A549 (cell line): ENCODE data around the gene FRMD7. TPM values are rescaled to one million over a fixed set of nuclear protein-coding genes. Genes with fewer than 3 reads are reported as not detected.

ENCODE experiments used
- ATAC-seq, 2 experiments: fragments of 200-7000 bp in 1 of 2; fragments of >200 bp in 1 of 2; cut with Nextera tagmentation in 1 of 2; cut with Tn5 transposase in 1 of 2; 3 replicates each; pipeline versions ENCODE4 v1.8.0 to v1.9.1; 2018 to 2020; ENCODE audit warnings: mild to moderate bottlenecking in 1 of 2, moderate library complexity in 1 of 2
- CTCF ChIA-PET: fragments of 300-600 bp; sonication (Branson Sonifier 250); formaldehyde crosslinking; extraction: SDS; loops from one replicate; lab custom pipeline; 2021; ENCODE audit warnings: antibody characterized with exemption, inconsistent platforms; lab: Yijun Ruan, JAX
- POLR2A ChIA-PET: fragments of 350-600 bp; formaldehyde crosslinking; extraction: SDS; loops from one replicate; lab custom pipeline; 2021; ENCODE audit warnings: antibody characterized with exemption, inconsistent platforms; lab: Yijun Ruan, JAX
- DNase-seq, 2 experiments: peaks; one replicate each; pipeline versions ENCODE4 v3.0.0 to v3.0.0-alpha.2; 2011 to 2016; ENCODE audit warnings: low read depth in 1 of 2, low spot score in 1 of 2
- FAIRE-seq: peaks from 2 replicates; lab custom pipeline; 2011; peaks lifted over from hg19 to GRCh38; lab: Jason Lieb, UNC
- H3K27ac ChIP-seq, 2 experiments: fragments of >200 bp; sonication (Bioruptor Twin); formaldehyde crosslinking; 3 replicates each; pipeline ENCODE4 v1.5.1; 2016 to 2017
- H3K4me1 ChIP-seq: fragments of >200 bp; sonication (Bioruptor Twin); formaldehyde crosslinking; 3 replicates; pipeline ENCODE4 v1.6.1; 2016
- H3K4me2 ChIP-seq: fragments of >200 bp; sonication (Bioruptor Twin); formaldehyde crosslinking; 3 replicates; pipeline ENCODE4 v1.6.1; 2016
- H3K4me3 ChIP-seq: fragments of >200 bp; sonication (Bioruptor Twin); formaldehyde crosslinking; 3 replicates; pipeline ENCODE4 v1.5.1; 2016
- H3K9me3 ChIP-seq: fragments of >200 bp; sonication (Bioruptor Twin); formaldehyde crosslinking; 3 replicates; pipeline ENCODE4 v1.6.1; 2016
- ATOH8 ChIP-seq: fragments of 250-450 bp; sonication (Bioruptor Pico); IDR thresholded peaks from 2 replicates; pipeline ENCODE4 v1.5.0; 2020; ENCODE audit warnings: low read depth, mild to moderate bottlenecking, moderate library complexity
- BCL3 ChIP-seq: fragments of >200 bp; sonication (Bioruptor Twin); formaldehyde crosslinking; IDR thresholded peaks from 3 replicates; pipeline ENCODE4 v1.6.1; 2016
- CBX2 ChIP-seq: fragments of 200-600 bp; sonication (generic); IDR thresholded peaks from 2 replicates; pipeline ENCODE4 v1.6.1; 2016; ENCODE audit warnings: low read depth, mild to moderate bottlenecking, borderline replicate concordance
- CHD2 ChIP-seq: fragments of 150-350 bp; IDR thresholded peaks from 2 replicates; pipeline ENCODE4 v1.6.1; 2014; ENCODE audit warnings: low read length; ENCODE audit not compliant: partially characterized antibody
- EHF ChIP-seq: fragments of 250-450 bp; sonication (Bioruptor Pico); IDR thresholded peaks from 2 replicates; pipeline ENCODE4 v1.5.0; 2020; ENCODE audit warnings: mild to moderate bottlenecking
- FOSB ChIP-seq: fragments of 250-450 bp; sonication (Bioruptor Pico); IDR thresholded peaks from 2 replicates; pipeline ENCODE4 v1.5.0; 2020; ENCODE audit warnings: mild to moderate bottlenecking, moderate library complexity
- FOSL2 ChIP-seq, 2 experiments: fragments of 450-650 bp in 1 of 2; fragments of >200 bp in 1 of 2; sonication (Bioruptor Twin) in 1 of 2; formaldehyde crosslinking; IDR thresholded peaks; 2 replicates each; pipeline versions ENCODE4 v1.5.0 to v1.6.1; 2016 to 2020; ENCODE audit warnings: mild to moderate bottlenecking in 1 of 2, moderate library complexity in 1 of 2
- GATA3 ChIP-seq: IDR thresholded peaks from 2 replicates; pipeline ENCODE4 v1.6.1; 2012; ENCODE audit warnings: borderline replicate concordance
- HOXB13 ChIP-seq: fragments of 250-450 bp; sonication (Bioruptor Pico); IDR thresholded peaks from 2 replicates; pipeline ENCODE4 v1.5.0; 2020; ENCODE audit warnings: low read depth, mild to moderate bottlenecking, moderate library complexity
- HOXB5 ChIP-seq: fragments of 250-450 bp; sonication (Bioruptor Pico); IDR thresholded peaks from 2 replicates; pipeline ENCODE4 v1.5.0; 2020; ENCODE audit warnings: mild to moderate bottlenecking, moderate library complexity
- JUN ChIP-seq, 2 experiments: fragments of >200 bp; sonication (Bioruptor Twin); formaldehyde crosslinking; IDR thresholded peaks; 2 replicates in 1 of 2; 3 replicates in 1 of 2; pipeline ENCODE4 v1.6.1; 2016 to 2017
- JUNB ChIP-seq: fragments of >200 bp; sonication (Bioruptor Twin); formaldehyde crosslinking; IDR thresholded peaks from 2 replicates; pipeline ENCODE4 v1.6.1; 2016
- KDM1A ChIP-seq: fragments of 200-600 bp; sonication (generic); IDR thresholded peaks from 2 replicates; pipeline ENCODE4 v1.6.1; 2016; ENCODE audit warnings: low read depth, mild to moderate bottlenecking
- MAZ ChIP-seq: fragments of 150-350 bp; IDR thresholded peaks from 2 replicates; pipeline ENCODE4 v1.6.1; 2014; ENCODE audit warnings: antibody characterized with exemption, low read depth, low read length, borderline replicate concordance
- POLR2A ChIP-seq: IDR thresholded peaks from 2 replicates; pipeline ENCODE4 v1.6.1; 2012; ENCODE audit warnings: mild to moderate bottlenecking, low read length
- RAD21 ChIP-seq, 2 experiments: fragments of >200 bp in 1 of 2; sonication (Bioruptor Twin) in 1 of 2; formaldehyde crosslinking in 1 of 2; IDR thresholded peaks in 1 of 2; conservative IDR thresholded peaks in 1 of 2; 2 replicates in 1 of 2; 3 replicates in 1 of 2; pipeline ENCODE4 v1.6.1; 2012 to 2018; ENCODE audit warnings: inconsistent platforms in 1 of 2
- RNF2 ChIP-seq: fragments of 200-600 bp; sonication (generic); IDR thresholded peaks from 2 replicates; pipeline ENCODE4 v1.6.1; 2016; ENCODE audit warnings: low read depth, mild to moderate bottlenecking, antibody characterized with exemption, moderate library complexity, borderline replicate concordance
- SREBF2 ChIP-seq: fragments of 450-650 bp; IDR thresholded peaks from 2 replicates; pipeline ENCODE4 v1.6.1; 2014; ENCODE audit warnings: mild to moderate bottlenecking, moderate library complexity
- TP53 ChIP-seq: fragments of 250-450 bp; sonication (Bioruptor Pico); IDR thresholded peaks from 2 replicates; pipeline ENCODE4 v1.5.0; 2021; ENCODE audit warnings: mild to moderate bottlenecking, moderate library complexity
- USF2 ChIP-seq: fragments of 450-650 bp; IDR thresholded peaks from 2 replicates; pipeline ENCODE4 v1.6.1; 2014; ENCODE audit warnings: antibody characterized with exemption
- ZC3H11A ChIP-seq: fragments of 450-650 bp; IDR thresholded peaks from 2 replicates; pipeline ENCODE4 v1.6.1; 2014; ENCODE audit warnings: antibody characterized with exemption, mild to moderate bottlenecking
- ZFP36 ChIP-seq: fragments of 450-650 bp; IDR thresholded peaks from 2 replicates; pipeline ENCODE4 v1.6.1; 2014; ENCODE audit warnings: borderline replicate concordance; ENCODE audit not compliant: partially characterized antibody
- ZNF302 ChIP-seq: fragments of 250-450 bp; sonication (Bioruptor Pico); IDR thresholded peaks from 2 replicates; pipeline ENCODE4 v1.9.0; 2021; ENCODE audit warnings: inconsistent platforms, mild to moderate bottlenecking, moderate library complexity
- ZSCAN20 ChIP-seq: fragments of 250-450 bp; sonication (Bioruptor Pico); IDR thresholded peaks from 2 replicates; pipeline ENCODE4 v1.8.0; 2022; ENCODE audit warnings: mild to moderate bottlenecking, moderate library complexity
- WGBS: methylation state at CpG from one replicate; pipeline ENCODE4 v1.1.6; 2017; ENCODE audit errors: missing lambda C conversion rate; 5-methylcytosine and 5-hydroxymethylcytosine counted together
- polyA plus RNA-seq, 4 experiments: library from polyadenylated mRNA; depleted of rRNA in 3 of 4; stranded (reverse); fragments of >200 nt; fragmentation: RNase III in 1 of 4; extraction: RNeasy Plus Mini Kit Qiagen cat#74134 plus additional on column Dnase treatment in 1 of 4; gene quantifications; 2 replicates in 3 of 4; 3 replicates in 1 of 4; pipeline ENCODE4 v1.2.3, GENCODE V29; 2011 to 2017
- TF ChIP-seq, protein P1 (sequence below): IDR thresholded peaks from 2 replicates; pipeline ENCODE4 v1.6.1; 2012
- TF ChIP-seq, protein P2 (sequence below): fragments of >200 bp; sonication (Bioruptor Twin); formaldehyde crosslinking; IDR thresholded peaks from 3 replicates; pipeline ENCODE4 v1.5.1; 2016
- TF ChIP-seq, protein P3 (sequence below): fragments of 250-450 bp; sonication (Bioruptor Pico); IDR thresholded peaks from 2 replicates; pipeline ENCODE4 v1.5.0; 2021; ENCODE audit warnings: mild to moderate bottlenecking, moderate library complexity, borderline replicate concordance
- TF ChIP-seq, protein P4 (sequence below): IDR thresholded peaks from 2 replicates; pipeline ENCODE4 v1.6.1; 2012

FRMD7 gene
- polyA plus RNA-seq, 2 of the 4 experiments (the other 2 are of a cell fraction): not detected

DNA sequence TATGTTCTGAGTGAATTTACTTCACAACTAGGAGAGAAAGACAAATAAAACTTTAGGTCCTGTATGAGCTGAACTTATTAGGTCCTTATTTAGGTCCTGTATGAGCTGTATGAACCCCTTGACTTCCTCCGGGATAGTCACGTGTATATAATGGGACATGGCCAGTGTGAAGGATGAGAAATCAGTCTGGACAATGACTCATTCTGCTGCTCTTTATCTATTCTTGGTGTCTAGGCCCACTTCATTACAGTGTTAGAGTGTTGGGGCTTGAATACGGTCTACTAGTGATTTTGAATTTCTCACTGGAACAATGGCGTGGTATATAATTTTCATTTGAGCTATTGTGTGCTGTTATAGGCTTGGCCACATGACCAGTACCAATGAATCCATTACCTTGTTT lies 82.9 kb downstream of the FRMD7 start:
- Histone ChIP-seq H3K9me3 (no peaks in the 10 kb centered on the region), H3K4me3 (no peak overlapping the region), H3K4me1 (no peaks in the 10 kb centered on the region), H3K4me2 (no peak overlapping the region), H3K27ac (no peak overlapping the region)
- FAIRE-seq (no peak), ATAC-seq (no peak), DNase-seq (no peak)
- ChIA-PET CTCF (no interaction called here), POLR2A (no interaction called here)
- 59% methylated on average over 4 of the region's 4 CpGs for WGBS
- TF ChIP-seq HOXB13 (CRISPR knock-in tag) (no peak), ZNF302 (CRISPR knock-in tag) (no peak), RAD21 (conservative IDR thresholded peaks at IDR 0.05 in 1 of 2, IDR thresholded peaks at IDR 0.05 in 1 of 2) (no peak), USF2 (no peak), KDM1A (no peak), ATOH8 (CRISPR knock-in tag) (no peak), ZC3H11A (no peak), GATA3 (no peak), JUNB (no peak), SREBF2 (no peak)
- TF ChIP-seq, protein P1, sequence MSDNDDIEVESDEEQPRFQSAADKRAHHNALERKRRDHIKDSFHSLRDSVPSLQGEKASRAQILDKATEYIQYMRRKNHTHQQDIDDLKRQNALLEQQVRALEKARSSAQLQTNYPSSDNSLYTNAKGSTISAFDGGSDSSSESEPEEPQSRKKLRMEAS: no peak
- TF ChIP-seq, protein P2, sequence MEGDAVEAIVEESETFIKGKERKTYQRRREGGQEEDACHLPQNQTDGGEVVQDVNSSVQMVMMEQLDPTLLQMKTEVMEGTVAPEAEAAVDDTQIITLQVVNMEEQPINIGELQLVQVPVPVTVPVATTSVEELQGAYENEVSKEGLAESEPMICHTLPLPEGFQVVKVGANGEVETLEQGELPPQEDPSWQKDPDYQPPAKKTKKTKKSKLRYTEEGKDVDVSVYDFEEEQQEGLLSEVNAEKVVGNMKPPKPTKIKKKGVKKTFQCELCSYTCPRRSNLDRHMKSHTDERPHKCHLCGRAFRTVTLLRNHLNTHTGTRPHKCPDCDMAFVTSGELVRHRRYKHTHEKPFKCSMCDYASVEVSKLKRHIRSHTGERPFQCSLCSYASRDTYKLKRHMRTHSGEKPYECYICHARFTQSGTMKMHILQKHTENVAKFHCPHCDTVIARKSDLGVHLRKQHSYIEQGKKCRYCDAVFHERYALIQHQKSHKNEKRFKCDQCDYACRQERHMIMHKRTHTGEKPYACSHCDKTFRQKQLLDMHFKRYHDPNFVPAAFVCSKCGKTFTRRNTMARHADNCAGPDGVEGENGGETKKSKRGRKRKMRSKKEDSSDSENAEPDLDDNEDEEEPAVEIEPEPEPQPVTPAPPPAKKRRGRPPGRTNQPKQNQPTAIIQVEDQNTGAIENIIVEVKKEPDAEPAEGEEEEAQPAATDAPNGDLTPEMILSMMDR: no peak
- TF ChIP-seq, protein P3, sequence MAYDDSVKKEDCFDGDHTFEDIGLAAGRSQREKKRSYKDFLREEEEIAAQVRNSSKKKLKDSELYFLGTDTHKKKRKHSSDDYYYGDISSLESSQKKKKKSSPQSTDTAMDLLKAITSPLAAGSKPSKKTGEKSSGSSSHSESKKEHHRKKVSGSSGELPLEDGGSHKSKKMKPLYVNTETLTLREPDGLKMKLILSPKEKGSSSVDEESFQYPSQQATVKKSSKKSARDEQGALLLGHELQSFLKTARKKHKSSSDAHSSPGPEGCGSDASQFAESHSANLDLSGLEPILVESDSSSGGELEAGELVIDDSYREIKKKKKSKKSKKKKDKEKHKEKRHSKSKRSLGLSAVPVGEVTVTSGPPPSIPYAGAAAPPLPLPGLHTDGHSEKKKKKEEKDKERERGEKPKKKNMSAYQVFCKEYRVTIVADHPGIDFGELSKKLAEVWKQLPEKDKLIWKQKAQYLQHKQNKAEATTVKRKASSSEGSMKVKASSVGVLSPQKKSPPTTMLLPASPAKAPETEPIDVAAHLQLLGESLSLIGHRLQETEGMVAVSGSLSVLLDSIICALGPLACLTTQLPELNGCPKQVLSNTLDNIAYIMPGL (CRISPR knock-in tag): no peak

- H3K4me2 ChIP-seq: no peak overlapping the region
- no peak for FAIRE-seq
- H3K27ac ChIP-seq: no peak overlapping the region
- WGBS: 60% methylated on average over 2 of the region's 2 CpGs
- no peaks in the 10 kb centered on the region for H3K4me1 ChIP-seq
- H3K4me3 ChIP-seq: no peak overlapping the region
- H3K9me3 ChIP-seq: no peaks in the 10 kb centered on the region
- ChIA-PET CTCF (interaction anchor here (1.3 kb wide), 1 partner anchor 249 kb away, joined by 3 read pairs; no protein-coding TSS in a partner anchor), POLR2A (no interaction called here)
- no peak for DNase-seq
- no peak for ATAC-seq
- no peak for TF ChIP-seq ZSCAN20
- TF ChIP-seq HOXB13 (CRISPR knock-in tag): no peak
- TF ChIP-seq ZNF302 (CRISPR knock-in tag): no peak
- no peak for TF ChIP-seq POLR2A
- TF ChIP-seq SREBF2: no peak
- TF ChIP-seq RNF2: no peak
- no peak for TF ChIP-seq USF2
- TF ChIP-seq FOSB: no peak
- TF ChIP-seq CHD2: no peak
- TF ChIP-seq EHF (CRISPR knock-in tag): no peak
- TF ChIP-seq MAZ: no peak
- TF ChIP-seq HOXB5: no peak
- TF ChIP-seq CBX2: no peak
- TF ChIP-seq, protein P4, sequence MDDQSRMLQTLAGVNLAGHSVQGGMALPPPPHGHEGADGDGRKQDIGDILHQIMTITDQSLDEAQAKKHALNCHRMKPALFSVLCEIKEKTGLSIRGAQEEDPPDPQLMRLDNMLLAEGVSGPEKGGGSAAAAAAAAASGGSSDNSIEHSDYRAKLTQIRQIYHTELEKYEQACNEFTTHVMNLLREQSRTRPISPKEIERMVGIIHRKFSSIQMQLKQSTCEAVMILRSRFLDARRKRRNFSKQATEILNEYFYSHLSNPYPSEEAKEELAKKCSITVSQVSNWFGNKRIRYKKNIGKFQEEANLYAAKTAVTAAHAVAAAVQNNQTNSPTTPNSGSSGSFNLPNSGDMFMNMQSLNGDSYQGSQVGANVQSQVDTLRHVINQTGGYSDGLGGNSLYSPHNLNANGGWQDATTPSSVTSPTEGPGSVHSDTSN: no peak
- TF ChIP-seq ZC3H11A: no peak
- no peak for TF ChIP-seq ZFP36
- no peak for TF ChIP-seq JUN (IDR thresholded peaks at IDR 0.05)
- no peak for TF ChIP-seq FOSL2 (IDR thresholded peaks at IDR 0.05)
- TF ChIP-seq FOSL2 (CRISPR knock-in tag; IDR thresholded peaks at IDR 0.05): no peak
- no peak for TF ChIP-seq TP53 (CRISPR knock-in tag)
- no peak for TF ChIP-seq BCL3
Observed at GRCh38 chrX:132043977-132044376, 83.8 kb downstream of the FRMD7 start.
